HepG2 (cell line): ENCODE data around the gene RYK. TPM values are rescaled to one million over a fixed set of nuclear protein-coding genes. Genes with fewer than 3 reads are reported as not detected.

Experiments used
- ATAC-seq: fragments of 200-7000 bp; cut with Tn5 transposase; 3 replicates; pipeline ENCODE4 v1.9.1; 2020; ENCODE audit warnings: mild to moderate bottlenecking, moderate library complexity
- BruUV-seq: library from RNA; stranded (reverse); fragments of 400-500 nt; replicated peaks from 2 replicates; lab custom pipeline; 2021; lab: Mats Ljungman, UMichigan
- CTCF ChIA-PET: fragments of 300-600 bp; formaldehyde crosslinking; extraction: SDS; loops from one replicate; lab custom pipeline; 2021; ENCODE audit warnings: low total read pairs, inconsistent platforms, low intra/inter-chr PET ratio; lab: Yijun Ruan, JAX
- POLR2A ChIA-PET: fragments of 350-600 bp; sonication (Branson Sonifier 250); formaldehyde crosslinking; loops from one replicate; lab custom pipeline; 2020; ENCODE audit warnings: antibody characterized with exemption, inconsistent platforms; lab: Yijun Ruan, JAX
- DNase-seq: peaks from one replicate; pipeline ENCODE4 v3.0.0-alpha.2; 2015; ENCODE audit warnings: low spot score
- FAIRE-seq: peaks from 3 replicates; lab custom pipeline; 2011; peaks lifted over from hg19 to GRCh38; lab: Jason Lieb, UNC
- H2AFZ ChIP-seq: one replicate; pipeline ENCODE4 v1.6.1; 2011; ENCODE audit warnings: low read length, inconsistent platforms
- H3K27ac ChIP-seq: fragments of 300-600 bp; 3 replicates; pipeline ENCODE4 v1.8.0; 2011; ENCODE audit warnings: mixed run types, mild to moderate bottlenecking, mixed read lengths, low read length, inconsistent platforms; ENCODE audit not compliant: insufficient read depth; ENCODE audit errors: extremely low read length
- H3K27me3 ChIP-seq, 2 experiments: fragments of 200-600 bp in 1 of 2; 2 replicates in 1 of 2; 3 replicates in 1 of 2; pipeline versions ENCODE4 v1.6.0 to v1.8.0; 2011; ENCODE audit warnings: low read length in 2 of 2, mild to moderate bottlenecking in 2 of 2, moderate library complexity in 2 of 2, inconsistent platforms in 1 of 2; ENCODE audit not compliant: insufficient read depth in 2 of 2, control insufficient read depth in 1 of 2
- H3K36me3 ChIP-seq, 2 experiments: fragments of 200-600 bp in 1 of 2; replicated peaks in 1 of 2; 2 replicates in 1 of 2; 3 replicates in 1 of 2; pipeline versions ENCODE4 v1.5.1 to v1.8.0; 2011; ENCODE audit warnings: low read length in 2 of 2, inconsistent platforms in 1 of 2; ENCODE audit not compliant: insufficient read depth in 2 of 2, control insufficient read depth in 1 of 2
- H3K4me1 ChIP-seq: 2 replicates; pipeline ENCODE4 v1.5.1; 2012; ENCODE audit warnings: low read length, inconsistent platforms; ENCODE audit not compliant: insufficient read depth
- H3K4me2 ChIP-seq: 2 replicates; pipeline ENCODE4 v1.6.0; 2011; ENCODE audit warnings: low read depth, low read length, inconsistent platforms
- H3K4me3 ChIP-seq, 3 experiments: fragments of 200-600 bp in 1 of 3; sonication (generic), shearing (Covaris generic) in 1 of 3; replicated peaks in 1 of 3; 2 replicates each; pipeline ENCODE4 v1.5.1; 2011 to 2016; ENCODE audit warnings: low read length in 3 of 3, inconsistent platforms in 2 of 3, low read depth in 2 of 3, mild to moderate bottlenecking in 2 of 3, control low read depth in 1 of 3, mixed read lengths in 1 of 3; ENCODE audit not compliant: insufficient read depth in 1 of 3
- H3K79me2 ChIP-seq: one replicate; pipeline ENCODE4 v1.6.1; 2011; ENCODE audit warnings: low read length, inconsistent platforms; ENCODE audit not compliant: insufficient read depth
- H3K9ac ChIP-seq: 2 replicates; pipeline ENCODE4 v1.6.0; 2011; ENCODE audit warnings: mild to moderate bottlenecking, low read depth, low read length, inconsistent platforms; ENCODE audit not compliant: insufficient read depth
- H3K9me3 ChIP-seq: 2 replicates; pipeline ENCODE4 v1.5.1; 2012; ENCODE audit warnings: mild to moderate bottlenecking, low read length
- H4K20me1 ChIP-seq: 2 replicates; pipeline ENCODE4 v1.6.0; 2011; ENCODE audit warnings: inconsistent platforms, mild to moderate bottlenecking, low read length, moderate library complexity; ENCODE audit not compliant: insufficient read depth
- MLLT10 ChIP-seq: sonication (generic); formaldehyde crosslinking; IDR thresholded peaks from 2 replicates; pipeline ENCODE4 v1.4.0; 2020; ENCODE audit warnings: missing genetic modification reagents
- POLR2AphosphoS2 ChIP-seq: IDR thresholded peaks from 2 replicates; pipeline ENCODE4 v1.6.1; 2011; ENCODE audit warnings: low read depth, low read length, improper control_type of control experiment
- SMAD9 ChIP-seq: sonication (generic); formaldehyde crosslinking; IDR thresholded peaks from 2 replicates; pipeline ENCODE4 v1.5.1; 2020; ENCODE audit warnings: mild to moderate bottlenecking, missing genetic modification reagents
- TAF15 ChIP-seq: fragments of 200-400 bp; formaldehyde crosslinking; IDR thresholded peaks from one replicate; pipeline ENCODE4 v1.6.1; 2018; ENCODE audit warnings: mild to moderate bottlenecking, low read depth, low read length; ENCODE audit not compliant: poor library complexity, severe bottlenecking
- YEATS2 ChIP-seq: sonication (generic); formaldehyde crosslinking; IDR thresholded peaks from 2 replicates; pipeline ENCODE4 v1.4.0; 2020; ENCODE audit warnings: missing genetic modification reagents, borderline replicate concordance
- ZIK1 ChIP-seq: sonication (generic); formaldehyde crosslinking; IDR thresholded peaks from 2 replicates; pipeline ENCODE4 v1.5.0; 2020; ENCODE audit warnings: mild to moderate bottlenecking, low read depth, missing genetic modification reagents, borderline replicate concordance
- ZNF235 ChIP-seq: sonication (generic); formaldehyde crosslinking; IDR thresholded peaks from 2 replicates; pipeline ENCODE4 v1.8.1; 2023; ENCODE audit warnings: mild to moderate bottlenecking, missing genetic modification reagents, borderline replicate concordance
- ZNF253 ChIP-seq: sonication (generic); formaldehyde crosslinking; IDR thresholded peaks from 2 replicates; pipeline ENCODE4 v1.8.0; 2022; ENCODE audit warnings: mild to moderate bottlenecking, missing genetic modification reagents, borderline replicate concordance
- ZNF292 ChIP-seq: sonication (generic); formaldehyde crosslinking; IDR thresholded peaks from 2 replicates; pipeline ENCODE4 v1.8.1; 2022; ENCODE audit warnings: mild to moderate bottlenecking, low read depth, missing genetic modification reagents, borderline replicate concordance
- ZNF547 ChIP-seq: sonication (generic); formaldehyde crosslinking; IDR thresholded peaks from 2 replicates; pipeline ENCODE4 v1.5.1; 2020; ENCODE audit warnings: mild to moderate bottlenecking, missing genetic modification reagents
- WGBS: methylation state at CpG from one replicate; pipeline ENCODE4 v1.1.6; 2017; ENCODE audit warnings: low lambda C conversion rate; 5-methylcytosine and 5-hydroxymethylcytosine counted together
- in situ Hi-C: cut with HindIII; loops from 2 replicates; pipeline ENCODE4 v1.10.0; 2017; ENCODE audit warnings: low pct_unique_long_range_greater_than_20kb; ENCODE audit not compliant: extremely low pct_ligation_motif_present
- intact Hi-C: fragments of 100-400 bp; cut with micrococcal nuclease; formaldehyde crosslinking; loops from one replicate; pipeline ENCODE4 v1.10.0; 2022; ENCODE audit not compliant: unreplicated experiment
- polyA plus RNA-seq, 8 experiments: library from polyadenylated mRNA; depleted of rRNA in 3 of 8; stranded (reverse) in 7 of 8; unstranded in 1 of 8; fragments of >200 nt; fragmentation: Illumina TruSeq in 4 of 8; extraction: Trizol in 4 of 8; gene quantifications; 2 replicates each; pipeline versions ENCODE4 v1.2.1 to v1.2.3, GENCODE V29; 2011 to 2016; ENCODE audit warnings: low read depth in 4 of 8, missing spikeins in 1 of 8, mixed read lengths in 1 of 8; ENCODE audit not compliant: insufficient read depth in 1 of 8
- total RNA-seq, 5 experiments: library from RNA; depleted of rRNA; stranded (reverse); fragments of >200 nt; fragmentation: Illumina TruSeq; extraction: Trizol; gene quantifications; 2 replicates each; pipeline ENCODE4 v1.2.3, GENCODE V29; 2016; ENCODE audit warnings: low read depth in 1 of 5
- TF ChIP-seq, protein P1 (sequence below): IDR thresholded peaks from 2 replicates; pipeline ENCODE4 v1.6.1; 2016; ENCODE audit warnings: low read depth
- TF ChIP-seq, protein P2 (sequence below): sonication (generic); formaldehyde crosslinking; IDR thresholded peaks from 2 replicates; pipeline ENCODE4 v1.5.1; 2020; ENCODE audit warnings: mild to moderate bottlenecking, moderate library complexity, missing genetic modification reagents

The RYK gene
- total and polyA plus RNA-seq, 2 of the 13 experiments (the other 11 are each of a cell fraction or from before 2014, with no cell fraction given) = 35.0 to 66.2 TPM

DNA sequence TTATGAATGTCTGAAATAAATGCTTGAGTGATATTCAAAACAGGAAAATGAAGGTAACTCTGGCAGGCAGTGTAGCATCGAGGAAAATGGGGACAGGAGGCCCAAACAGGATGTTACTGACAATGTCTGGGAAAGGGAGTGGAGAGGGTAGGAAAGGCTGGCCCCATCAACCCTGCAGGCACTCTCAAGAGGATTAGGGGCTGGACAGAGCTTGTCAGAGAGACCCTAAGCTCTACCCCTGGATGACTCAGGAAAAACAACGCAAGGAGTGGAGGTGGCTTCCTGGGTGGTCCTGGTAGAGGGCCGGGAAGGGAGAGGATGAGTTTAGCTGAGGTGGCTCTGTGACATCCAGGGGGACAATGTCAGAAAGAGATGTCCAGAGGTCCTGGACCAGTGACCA, 106.0 kb downstream of the RYK start:
- no peak for TF ChIP-seq ZNF292
- no peak for TF ChIP-seq POLR2AphosphoS2
- no peak for TF ChIP-seq ZNF253 (CRISPR knock-in tag)
- no peak for TF ChIP-seq TAF15
- TF ChIP-seq ZNF547 (CRISPR knock-in tag) = no peak
- TF ChIP-seq SMAD9 (CRISPR knock-in tag) = no peak
- TF ChIP-seq, protein P1, sequence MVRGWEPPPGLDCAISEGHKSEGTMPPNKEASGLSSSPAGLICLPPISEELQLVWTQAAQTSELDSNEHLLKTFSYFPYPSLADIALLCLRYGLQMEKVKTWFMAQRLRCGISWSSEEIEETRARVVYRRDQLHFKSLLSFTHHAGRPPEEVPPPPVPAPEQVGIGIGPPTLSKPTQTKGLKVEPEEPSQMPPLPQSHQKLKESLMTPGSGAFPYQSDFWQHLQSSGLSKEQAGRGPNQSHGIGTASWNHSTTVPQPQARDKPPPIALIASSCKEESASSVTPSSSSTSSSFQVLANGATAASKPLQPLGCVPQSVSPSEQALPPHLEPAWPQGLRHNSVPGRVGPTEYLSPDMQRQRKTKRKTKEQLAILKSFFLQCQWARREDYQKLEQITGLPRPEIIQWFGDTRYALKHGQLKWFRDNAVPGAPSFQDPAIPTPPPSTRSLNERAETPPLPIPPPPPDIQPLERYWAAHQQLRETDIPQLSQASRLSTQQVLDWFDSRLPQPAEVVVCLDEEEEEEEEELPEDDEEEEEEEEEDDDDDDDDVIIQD = no peak
- no peak for TF ChIP-seq ZIK1 (CRISPR knock-in tag)
- TF ChIP-seq ZNF235 (CRISPR knock-in tag) = no peak
- no peak for TF ChIP-seq YEATS2 (CRISPR knock-in tag)
- TF ChIP-seq MLLT10 (CRISPR knock-in tag) = no peak
- TF ChIP-seq, protein P2, sequence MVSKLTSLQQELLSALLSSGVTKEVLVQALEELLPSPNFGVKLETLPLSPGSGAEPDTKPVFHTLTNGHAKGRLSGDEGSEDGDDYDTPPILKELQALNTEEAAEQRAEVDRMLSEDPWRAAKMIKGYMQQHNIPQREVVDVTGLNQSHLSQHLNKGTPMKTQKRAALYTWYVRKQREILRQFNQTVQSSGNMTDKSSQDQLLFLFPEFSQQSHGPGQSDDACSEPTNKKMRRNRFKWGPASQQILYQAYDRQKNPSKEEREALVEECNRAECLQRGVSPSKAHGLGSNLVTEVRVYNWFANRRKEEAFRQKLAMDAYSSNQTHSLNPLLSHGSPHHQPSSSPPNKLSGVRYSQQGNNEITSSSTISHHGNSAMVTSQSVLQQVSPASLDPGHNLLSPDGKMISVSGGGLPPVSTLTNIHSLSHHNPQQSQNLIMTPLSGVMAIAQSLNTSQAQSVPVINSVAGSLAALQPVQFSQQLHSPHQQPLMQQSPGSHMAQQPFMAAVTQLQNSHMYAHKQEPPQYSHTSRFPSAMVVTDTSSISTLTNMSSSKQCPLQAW (CRISPR knock-in tag) = no peak
- in situ Hi-C loops = no loop called here
- Histone ChIP-seq H3K27ac (no peak overlapping the region), H3K4me2 (no peak overlapping the region), H3K9ac (no peak overlapping the region), H3K4me1 (peaks cover 8% of the 10 kb centered on the region), H3K27me3 (no peaks in the 10 kb centered on the region), H3K79me2 (no peaks in the 10 kb centered on the region), H3K9me3 (no peaks in the 10 kb centered on the region), H3K4me3 (no peak overlapping the region), H2AFZ (no peak overlapping the region), H4K20me1 (no peaks in the 10 kb centered on the region), H3K36me3 (no peaks in the 10 kb centered on the region)
- ChIA-PET POLR2A (interaction anchor here (1.0 kb wide), 1 partner anchor 85 kb away, joined by 3 read pairs; no protein-coding TSS in a partner anchor), CTCF (no interaction called here)
- DNase-seq (no peak), ATAC-seq (no peak), FAIRE-seq (no peak)
- no TSS peak for BruUV-seq
- WGBS = 89% methylated on average over 3 of the region's 3 CpGs
- intact Hi-C loops = no loop called here
